Liver (tissue), 3 donors: Measurements from ENCODE around the gene TLX3.

Experiments
- ATF3 ChIP-seq: IDR thresholded peaks from 2 replicates; pipeline ENCODE4 v1.6.1; 2016; ENCODE audit warnings: antibody characterized with exemption
- CTCF ChIP-seq: fragments of 150-350 bp; IDR thresholded peaks from 2 replicates; pipeline ENCODE4 v1.5.1; 2017; ENCODE audit warnings: improper control_type of control experiment, low read depth, low read length; ENCODE audit not compliant: missing input control
- GABPA ChIP-seq, 2 donors: IDR thresholded peaks in 1 of 2; conservative IDR thresholded peaks in 1 of 2; 2 replicates each; pipeline ENCODE4 v1.6.1; 2016; ENCODE audit warnings: antibody characterized with exemption in 2 of 2, mild to moderate bottlenecking in 1 of 2, moderate library complexity in 1 of 2
- JUND ChIP-seq, 2 donors: IDR thresholded peaks; 2 replicates each; pipeline ENCODE4 v1.6.1; 2016; ENCODE audit warnings: antibody characterized with exemption in 2 of 2
- MAX ChIP-seq: IDR thresholded peaks from 2 replicates; pipeline ENCODE4 v1.6.1; 2016; ENCODE audit warnings: antibody characterized with exemption
- RAD21 ChIP-seq, 2 donors: IDR thresholded peaks; 2 replicates each; pipeline ENCODE4 v1.6.1; 2016; ENCODE audit warnings: antibody characterized with exemption in 2 of 2, mild to moderate bottlenecking in 2 of 2
- RXRA ChIP-seq, 2 donors: IDR thresholded peaks; 2 replicates each; pipeline ENCODE4 v1.6.1; 2017 to 2018; ENCODE audit warnings: antibody characterized with exemption in 2 of 2, mild to moderate bottlenecking in 1 of 2
- TAF1 ChIP-seq: conservative IDR thresholded peaks from 2 replicates; pipeline ENCODE4 v1.6.1; 2016; ENCODE audit warnings: antibody characterized with exemption, mild to moderate bottlenecking
- YY1 ChIP-seq: IDR thresholded peaks from 2 replicates; pipeline ENCODE4 v1.6.1; 2016; ENCODE audit warnings: antibody characterized with exemption, mild to moderate bottlenecking
- TF ChIP-seq, protein P1 (sequence below): IDR thresholded peaks from 2 replicates; pipeline ENCODE4 v1.6.1; 2016; ENCODE audit warnings: antibody characterized with exemption, mild to moderate bottlenecking
- donor health status: healthy.
- donor health status: healthy.

DNA sequence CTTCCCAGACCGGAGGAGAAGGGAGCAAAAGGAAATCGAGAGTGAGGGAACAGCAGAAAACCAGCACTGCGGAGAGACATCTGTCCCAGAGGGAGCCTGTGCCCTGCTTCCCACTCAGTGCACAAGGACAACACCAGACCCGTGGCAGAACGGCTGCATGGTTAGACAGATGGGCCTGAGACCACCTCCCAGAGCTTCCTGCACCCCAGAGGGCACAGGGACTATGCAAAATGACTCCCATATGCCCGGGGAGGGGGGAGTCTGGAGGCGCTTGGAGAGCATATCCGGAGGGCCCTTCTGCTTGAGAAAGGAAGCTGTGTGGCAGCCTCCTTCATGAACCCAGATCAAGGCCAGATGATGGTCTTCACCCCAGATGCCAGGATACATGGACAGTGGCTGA, 26.6 kb downstream of the TLX3 start:
- TF ChIP-seq CTCF (no peak), MAX (no peak), RXRA (IDR thresholded peaks at IDR 0.05) (no peak), JUND (IDR thresholded peaks at IDR 0.05) (no peak), RAD21 (IDR thresholded peaks at IDR 0.05) (no peak), ATF3 (no peak), GABPA (IDR thresholded peaks at IDR 0.05 in 1 of 2, conservative IDR thresholded peaks at IDR 0.05 in 1 of 2) (no peak), TAF1 (no peak), YY1 (no peak)
- TF ChIP-seq, protein P1, sequence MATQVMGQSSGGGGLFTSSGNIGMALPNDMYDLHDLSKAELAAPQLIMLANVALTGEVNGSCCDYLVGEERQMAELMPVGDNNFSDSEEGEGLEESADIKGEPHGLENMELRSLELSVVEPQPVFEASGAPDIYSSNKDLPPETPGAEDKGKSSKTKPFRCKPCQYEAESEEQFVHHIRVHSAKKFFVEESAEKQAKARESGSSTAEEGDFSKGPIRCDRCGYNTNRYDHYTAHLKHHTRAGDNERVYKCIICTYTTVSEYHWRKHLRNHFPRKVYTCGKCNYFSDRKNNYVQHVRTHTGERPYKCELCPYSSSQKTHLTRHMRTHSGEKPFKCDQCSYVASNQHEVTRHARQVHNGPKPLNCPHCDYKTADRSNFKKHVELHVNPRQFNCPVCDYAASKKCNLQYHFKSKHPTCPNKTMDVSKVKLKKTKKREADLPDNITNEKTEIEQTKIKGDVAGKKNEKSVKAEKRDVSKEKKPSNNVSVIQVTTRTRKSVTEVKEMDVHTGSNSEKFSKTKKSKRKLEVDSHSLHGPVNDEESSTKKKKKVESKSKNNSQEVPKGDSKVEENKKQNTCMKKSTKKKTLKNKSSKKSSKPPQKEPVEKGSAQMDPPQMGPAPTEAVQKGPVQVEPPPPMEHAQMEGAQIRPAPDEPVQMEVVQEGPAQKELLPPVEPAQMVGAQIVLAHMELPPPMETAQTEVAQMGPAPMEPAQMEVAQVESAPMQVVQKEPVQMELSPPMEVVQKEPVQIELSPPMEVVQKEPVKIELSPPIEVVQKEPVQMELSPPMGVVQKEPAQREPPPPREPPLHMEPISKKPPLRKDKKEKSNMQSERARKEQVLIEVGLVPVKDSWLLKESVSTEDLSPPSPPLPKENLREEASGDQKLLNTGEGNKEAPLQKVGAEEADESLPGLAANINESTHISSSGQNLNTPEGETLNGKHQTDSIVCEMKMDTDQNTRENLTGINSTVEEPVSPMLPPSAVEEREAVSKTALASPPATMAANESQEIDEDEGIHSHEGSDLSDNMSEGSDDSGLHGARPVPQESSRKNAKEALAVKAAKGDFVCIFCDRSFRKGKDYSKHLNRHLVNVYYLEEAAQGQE, result no peak
